Measurements from ENCODE around the gene APBA2. TPM values are rescaled to one million over a fixed set of nuclear protein-coding genes. Genes with fewer than 3 reads are reported as not detected.

Gene APBA2
- total and polyA plus RNA-seq, 2 of the 4 experiments (the other 2 are of a cell fraction): 21.7 to 33.0 TPM

GRCh38 chr15:29128671-29129070, 242.9 kb downstream of the APBA2 start:
- no peak overlapping the region for H3K18ac ChIP-seq (ENCODE audit: low read depth, low read length)

More at GRCh38 chr15:29128671-29129070, 242.9 kb downstream of the APBA2 start:
- ATAC-seq (ENCODE audit: low read depth) (no peak), DNase-seq (no peak)
- Histone ChIP-seq H3K23ac (ENCODE audit: low read depth, low read length) (no peak overlapping the region), H2BK20ac (ENCODE audit: low read depth, low read length) (no peak overlapping the region), H2AK9ac (replicated peaks; ENCODE audit: low read depth, low read length, poor library complexity) (no peak overlapping the region), H4K5ac (ENCODE audit: low read depth, low read length) (no peak overlapping the region), H3K4me3 (ENCODE audit: insufficient read depth, low read depth, low read length) (no peak overlapping the region), H3K27me3 (ENCODE audit: control insufficient read depth, insufficient read depth, low read length) (peaks cover 37% of the 10 kb centered on the region), H3K4me1 (ENCODE audit: control insufficient read depth, insufficient read depth, low read length) (no peaks in the 10 kb centered on the region), H3K56ac (ENCODE audit: extremely low read depth, insufficient read depth, low read length) (no peak overlapping the region), H3K9me3 (ENCODE audit: control insufficient read depth, insufficient read depth, low read length) (no peaks in the 10 kb centered on the region), H2AFZ (replicated peaks; ENCODE audit: low read length, poor library complexity) (no peak overlapping the region), H3K36me3 (ENCODE audit: control insufficient read depth, insufficient read depth, low read length) (no peaks in the 10 kb centered on the region), H3K9ac (ENCODE audit: low read depth, low read length) (no peak overlapping the region), H2BK5ac (ENCODE audit: low read depth, low read length, poor library complexity, severe bottlenecking) (no peak overlapping the region), H3K14ac (replicated peaks; ENCODE audit: low read depth, low read length) (no peak overlapping the region), H4K8ac (ENCODE audit: low read depth in 2 of 2, low read length in 2 of 2) (no peak overlapping the region), H4K20me1 (ENCODE audit: insufficient read depth, low read length) (no peaks in the 10 kb centered on the region), H2BK120ac (ENCODE audit: low read depth, low read length) (no peak overlapping the region), H4K91ac (ENCODE audit: insufficient read depth, low read depth, low read length) (no peak overlapping the region), H3K4ac (ENCODE audit: low read depth, low read length) (no peak overlapping the region), H2BK15ac (ENCODE audit: low read depth, low read length) (no peak overlapping the region), H2AK5ac (ENCODE audit: low read depth, low read length) (no peak overlapping the region), H3K9me1 (ENCODE audit: insufficient read depth, low read length) (no peaks in the 10 kb centered on the region), H3K79me1 (ENCODE audit: low read depth in 1 of 2, low read length in 2 of 2) (no peaks in the 10 kb centered on the region), H3K4me2 (ENCODE audit: low read depth, low read length) (no peak overlapping the region), H3K27ac (ENCODE audit: insufficient read depth, low read length) (no peak overlapping the region)
- no CpG with 5 or more reads among the region's 11 CpGs for WGBS, 2 experiments (ENCODE audit: extremely low coverage in 2 of 2, insufficient read length in 1 of 2)
- no TSS peak for BruUV-seq (replicated peaks)
- ChIA-PET POLR2A (ENCODE audit: unreplicated experiment) (no interaction called here), CTCF (interaction anchor here (2.3 kb wide), 1 partner anchor 12 kb away, joined by 13 read pairs; no protein-coding TSS in a partner anchor)
- in situ Hi-C loops (cut with MboI; ENCODE audit: low sequenced_read_pairs): loop anchor here (25.0 kb wide), 1 partner anchor 934 kb away; no protein-coding TSS in a partner anchor
- intact Hi-C loops (cut with micrococcal nuclease): no loop called here
- TF ChIP-seq RCOR1 (IDR thresholded peaks at IDR 0.05; ENCODE audit: insufficient replicate concordance, low read length) (no peak), MAFK (IDR thresholded peaks at IDR 0.05; ENCODE audit: low read depth, low read length) (no peak), ELK1 (IDR thresholded peaks at IDR 0.05; ENCODE audit: borderline replicate concordance, low read depth, low read length) (no peak), NFE2L2 (IDR thresholded peaks at IDR 0.05; ENCODE audit: low read depth, low read length) (no peak), CEBPB (IDR thresholded peaks at IDR 0.05; ENCODE audit: low read depth, low read length) (no peak), MXI1 (IDR thresholded peaks at IDR 0.05; ENCODE audit: borderline replicate concordance, low read depth, low read length) (no peak), BHLHE40 (IDR thresholded peaks at IDR 0.05; ENCODE audit: low read depth, low read length) (no peak), FOS (IDR thresholded peaks at IDR 0.05; ENCODE audit: low read depth, low read length) (no peak), POLR2A (IDR thresholded peaks at IDR 0.05; ENCODE audit: low read depth, low read length) (no peak), MAZ (IDR thresholded peaks at IDR 0.05; ENCODE audit: borderline replicate concordance, low read depth, low read length) (no peak)
- dilution Hi-C loops (cut with HindIII; ENCODE audit: low sequenced_read_pairs, unreplicated experiment): no loop called here
